Retinal pigment epithelial cell (primary cell): ENCODE results near the gene KANK4.

Source experiments
- DNase-seq: peaks from one replicate; pipeline ENCODE4 v3.0.0-alpha.2; 2010; ENCODE audit warnings: low read depth
- H3K4me3 ChIP-seq: 2 replicates; pipeline ENCODE4 v1.5.1; 2011; ENCODE audit warnings: mild to moderate bottlenecking, low read length, control low read depth, moderate library complexity
- TF ChIP-seq, protein P1 (sequence below): conservative IDR thresholded peaks from 2 replicates; pipeline ENCODE4 v1.5.1; 2011; ENCODE audit warnings: low read depth, low read length, control low read depth, inconsistent platforms

KANK4 gene

DNA sequence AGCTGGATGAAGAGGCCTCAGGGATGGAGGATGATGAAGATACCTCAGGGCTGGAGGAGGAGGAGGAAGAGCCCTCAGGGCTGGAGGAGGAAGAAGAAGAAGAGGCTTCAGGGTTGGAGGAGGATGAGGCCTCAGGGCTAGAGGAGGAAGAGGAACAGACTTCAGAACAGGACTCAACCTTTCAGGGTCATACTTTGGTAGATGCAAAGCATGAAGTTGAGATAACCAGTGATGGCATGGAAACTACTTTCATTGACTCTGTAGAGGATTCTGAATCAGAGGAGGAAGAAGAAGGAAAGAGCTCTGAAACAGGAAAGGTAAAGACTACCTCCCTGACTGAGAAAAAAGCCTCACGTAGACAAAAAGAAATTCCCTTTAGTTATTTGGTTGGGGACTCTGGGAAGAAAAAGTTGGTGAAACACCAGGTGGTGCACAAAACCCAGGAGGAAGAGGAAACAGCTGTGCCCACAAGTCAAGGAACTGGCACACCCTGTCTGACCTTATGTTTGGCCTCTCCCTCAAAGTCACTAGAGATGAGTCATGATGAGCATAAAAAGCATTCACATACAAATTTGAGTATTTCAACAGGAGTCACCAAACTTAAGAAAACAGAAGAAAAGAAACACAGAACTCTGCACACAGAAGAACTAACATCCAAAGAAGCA is 109.2 kb downstream of the KANK4 start:
- no peak for DNase-seq
- no peak overlapping the region for H3K4me3 ChIP-seq
- TF ChIP-seq, protein P1, sequence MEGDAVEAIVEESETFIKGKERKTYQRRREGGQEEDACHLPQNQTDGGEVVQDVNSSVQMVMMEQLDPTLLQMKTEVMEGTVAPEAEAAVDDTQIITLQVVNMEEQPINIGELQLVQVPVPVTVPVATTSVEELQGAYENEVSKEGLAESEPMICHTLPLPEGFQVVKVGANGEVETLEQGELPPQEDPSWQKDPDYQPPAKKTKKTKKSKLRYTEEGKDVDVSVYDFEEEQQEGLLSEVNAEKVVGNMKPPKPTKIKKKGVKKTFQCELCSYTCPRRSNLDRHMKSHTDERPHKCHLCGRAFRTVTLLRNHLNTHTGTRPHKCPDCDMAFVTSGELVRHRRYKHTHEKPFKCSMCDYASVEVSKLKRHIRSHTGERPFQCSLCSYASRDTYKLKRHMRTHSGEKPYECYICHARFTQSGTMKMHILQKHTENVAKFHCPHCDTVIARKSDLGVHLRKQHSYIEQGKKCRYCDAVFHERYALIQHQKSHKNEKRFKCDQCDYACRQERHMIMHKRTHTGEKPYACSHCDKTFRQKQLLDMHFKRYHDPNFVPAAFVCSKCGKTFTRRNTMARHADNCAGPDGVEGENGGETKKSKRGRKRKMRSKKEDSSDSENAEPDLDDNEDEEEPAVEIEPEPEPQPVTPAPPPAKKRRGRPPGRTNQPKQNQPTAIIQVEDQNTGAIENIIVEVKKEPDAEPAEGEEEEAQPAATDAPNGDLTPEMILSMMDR = no peak

DNA sequence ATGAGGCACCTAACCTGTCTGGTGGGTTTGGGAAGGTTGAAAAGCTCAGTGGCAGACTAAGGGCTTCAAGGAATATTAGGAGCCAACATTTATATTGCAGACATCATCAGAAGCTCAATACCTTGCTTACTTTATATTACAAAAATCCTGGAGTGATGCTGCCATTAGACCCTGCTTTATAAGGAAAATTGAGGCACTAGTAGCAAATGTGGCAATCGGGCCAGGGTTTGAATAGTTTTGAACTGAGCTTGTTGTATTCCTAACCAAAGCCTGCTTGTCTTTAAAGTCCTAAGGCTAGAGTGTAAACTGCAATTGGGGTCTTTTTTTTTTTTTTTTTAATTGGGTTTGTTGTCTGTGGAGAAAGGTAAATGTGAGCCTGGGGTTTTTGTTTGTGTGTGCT is 110.3 kb downstream of the KANK4 start:
- no peak for DNase-seq
- H3K4me3 ChIP-seq = no peak overlapping the region
- TF ChIP-seq, protein P1 = no peak

DNA sequence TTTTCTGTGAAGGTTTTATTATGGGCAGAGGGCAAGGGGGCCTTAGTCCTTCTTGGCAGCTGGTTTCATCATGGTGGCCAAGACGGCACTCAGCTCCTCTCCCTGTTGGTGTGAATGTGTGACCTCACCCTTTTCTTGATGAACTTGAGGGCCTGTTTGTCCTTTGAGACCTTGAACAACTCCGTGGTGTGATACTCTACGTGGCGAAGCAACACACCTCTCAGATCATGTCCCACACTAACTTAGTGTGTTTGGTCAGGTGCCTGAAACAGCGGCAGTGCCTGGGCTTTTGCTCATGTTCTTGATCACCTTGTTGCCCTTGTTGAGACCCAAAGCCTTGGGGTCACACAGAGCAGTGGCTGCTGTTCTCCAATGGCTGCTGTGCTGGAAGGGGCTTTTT is 111.1 kb downstream of the KANK4 start:
- no peak for DNase-seq
- TF ChIP-seq, protein P1 = no peak
- no peak overlapping the region for H3K4me3 ChIP-seq

DNA sequence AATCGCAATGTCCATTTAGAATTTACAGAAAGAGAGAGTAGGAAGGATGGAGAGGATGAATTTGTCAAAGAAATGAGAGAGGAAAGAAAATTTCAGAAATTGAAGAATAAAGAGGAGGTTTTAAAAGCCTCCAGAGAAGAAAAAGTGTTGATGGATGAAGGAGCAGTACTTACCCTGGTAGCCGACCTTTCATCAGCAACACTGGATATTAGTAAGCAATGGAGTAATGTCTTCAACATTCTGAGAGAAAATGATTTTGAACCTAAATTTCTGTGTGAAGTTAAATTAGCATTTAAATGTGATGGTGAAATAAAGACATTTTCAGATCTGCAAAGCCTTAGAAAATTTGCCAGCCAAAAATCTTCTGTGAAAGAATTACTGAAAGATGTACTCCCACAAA is 112.0 kb downstream of the KANK4 start:
- TF ChIP-seq, protein P1 = no peak
- no peak overlapping the region for H3K4me3 ChIP-seq
- no peak for DNase-seq

DNA sequence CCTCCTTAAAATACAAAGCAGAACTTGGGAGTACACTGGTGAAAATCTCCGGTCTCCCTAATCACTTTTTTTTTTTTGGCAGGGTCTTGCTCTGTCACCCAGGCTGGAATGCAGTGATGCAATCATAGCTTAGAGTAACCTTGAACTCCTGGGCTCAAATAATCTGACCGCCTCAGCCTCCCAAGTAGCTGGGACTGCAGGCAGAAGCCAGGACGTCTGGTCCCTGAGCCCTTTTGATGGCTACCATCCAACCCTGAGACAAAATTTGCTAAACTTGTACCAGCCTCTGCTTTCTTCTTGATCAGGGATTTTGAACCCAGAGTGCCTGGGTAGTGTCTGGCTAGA is 120.5 kb downstream of the KANK4 start:
- DNase-seq = peak; percentile 12

DNA sequence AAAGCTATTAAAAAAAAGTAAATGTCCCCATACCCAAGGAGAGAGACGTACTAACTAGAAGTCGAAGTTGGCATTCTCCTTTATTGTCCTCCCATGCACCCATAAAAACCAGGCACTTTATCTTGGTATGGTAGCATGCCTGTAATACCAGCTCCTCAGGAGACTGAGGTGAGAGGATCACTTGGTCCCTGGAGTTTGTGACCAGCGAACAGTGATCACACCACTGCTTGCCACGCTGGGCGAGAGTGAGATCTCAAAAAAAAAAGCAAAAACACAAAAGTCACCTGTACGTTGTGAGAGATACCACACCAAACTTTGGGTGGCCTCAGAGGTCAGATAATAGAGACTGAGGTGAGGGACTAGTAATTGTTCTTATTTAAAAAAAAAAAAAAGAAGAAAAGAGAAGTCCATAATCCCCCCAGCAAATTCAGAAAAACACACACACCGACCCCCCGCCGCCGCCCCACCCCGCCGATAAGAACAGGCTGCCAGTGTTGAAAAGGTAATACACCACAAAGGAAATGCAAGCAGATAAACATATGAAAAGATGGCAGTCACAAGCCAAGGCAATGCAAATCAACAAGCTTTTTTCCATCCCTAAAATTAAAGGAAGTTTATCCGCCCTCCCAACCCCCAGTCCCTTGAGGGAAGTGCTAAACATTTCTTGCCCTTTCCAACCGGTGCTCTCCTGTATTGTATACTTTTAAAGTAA is 121.0 kb downstream of the KANK4 start:
- H3K4me3 ChIP-seq = no peak overlapping the region
- TF ChIP-seq, protein P1 = no peak
- DNase-seq = no peak

More for the DNA sequence above, 120.5 kb downstream of the KANK4 start:
- TF ChIP-seq, protein P1 = no peak
- H3K4me3 ChIP-seq = no peak overlapping the region
